H1 (cell line): Measurements from ENCODE around the gene SLC31A2. TPM values are rescaled to one million over a fixed set of nuclear protein-coding genes. Genes with fewer than 3 reads are reported as not detected.

ENCODE experiments used
- CTCF ChIA-PET: fragments of 300-600 bp; sonication (Branson Sonifier 250); formaldehyde crosslinking; loops from one replicate; lab custom pipeline; 2021; ENCODE audit not compliant: partially characterized antibody; lab: Charles Lee
- POLR2A ChIA-PET: fragments of 300-600 bp; sonication (Branson Sonifier 250); formaldehyde crosslinking; loops from one replicate; lab custom pipeline; 2021; ENCODE audit warnings: inconsistent platforms; ENCODE audit not compliant: partially characterized antibody; lab: Charles Lee
- DNase-seq, 2 experiments: peaks; one replicate each; pipeline versions ENCODE4 v3.0.0 to v3.0.0-alpha.2; 2010 to 2022; ENCODE audit warnings: low spot score in 2 of 2, low read depth in 1 of 2, mixed read lengths in 1 of 2
- FAIRE-seq: peaks from 2 replicates; lab custom pipeline; 2011; peaks lifted over from hg19 to GRCh38; lab: Jason Lieb, UNC
- H2AFZ ChIP-seq: 2 replicates; pipeline ENCODE4 v1.8.1; 2012; ENCODE audit warnings: low read length, inconsistent platforms
- H2AK5ac ChIP-seq: 2 replicates; pipeline ENCODE4 v1.6.1; 2013; ENCODE audit warnings: low read depth, low read length
- H2BK120ac ChIP-seq: replicated peaks from 2 replicates; pipeline ENCODE3; 2013; ENCODE audit warnings: low read depth, low read length, inconsistent platforms
- H2BK12ac ChIP-seq: 2 replicates; pipeline ENCODE4 v1.6.1; 2013; ENCODE audit warnings: low read depth, low read length
- H2BK15ac ChIP-seq: 2 replicates; pipeline ENCODE4 v1.6.1; 2013; ENCODE audit warnings: low read length
- H2BK20ac ChIP-seq: 2 replicates; pipeline ENCODE4 v1.6.1; 2013; ENCODE audit warnings: low read length
- H2BK5ac ChIP-seq: 2 replicates; pipeline ENCODE4 v1.6.1; 2013; ENCODE audit warnings: low read depth, low read length
- H3K14ac ChIP-seq: 2 replicates; pipeline ENCODE4 v1.6.1; 2013; ENCODE audit warnings: inconsistent platforms; ENCODE audit not compliant: insufficient read length
- H3K18ac ChIP-seq: 2 replicates; pipeline ENCODE4 v1.6.1; 2013; ENCODE audit warnings: low read length; ENCODE audit errors: extremely low read depth
- H3K23ac ChIP-seq: 2 replicates; pipeline ENCODE4 v1.6.1; 2013; ENCODE audit warnings: inconsistent platforms; ENCODE audit not compliant: insufficient read length
- H3K23me2 ChIP-seq: 2 replicates; pipeline ENCODE4 v1.6.1; 2013; ENCODE audit warnings: low read depth, low read length
- H3K27ac ChIP-seq: 2 replicates; pipeline ENCODE4 v1.6.1; 2011; ENCODE audit warnings: low read depth, low read length, inconsistent platforms
- H3K27me3 ChIP-seq, 4 experiments: replicated peaks in 1 of 4; 1 replicate in 1 of 4; 2 replicates in 3 of 4; pipeline versions ENCODE4 v1.6.1 to v1.8.1; 2011 to 2013; ENCODE audit warnings: low read length in 3 of 4, mild to moderate bottlenecking in 3 of 4, inconsistent platforms in 2 of 4, mixed read lengths in 2 of 4, moderate library complexity in 1 of 4; ENCODE audit not compliant: control insufficient read depth in 3 of 4, insufficient read depth in 3 of 4; ENCODE audit errors: extremely low read depth in 1 of 4
- H3K36me3 ChIP-seq, 4 experiments: 2 replicates each; pipeline versions ENCODE4 v1.6.1 to v1.8.1; 2011 to 2013; ENCODE audit warnings: mild to moderate bottlenecking in 4 of 4, low read length in 3 of 4, moderate library complexity in 2 of 4, control low read depth in 1 of 4, inconsistent platforms in 1 of 4; ENCODE audit not compliant: insufficient read depth in 4 of 4, control insufficient read depth in 2 of 4
- H3K4ac ChIP-seq: replicated peaks from 2 replicates; pipeline ENCODE3; 2013; ENCODE audit warnings: low read length, low read depth, mixed read lengths, inconsistent platforms; ENCODE audit not compliant: insufficient read length
- H3K4me1 ChIP-seq, 4 experiments: replicated peaks in 1 of 4; 1 replicate in 1 of 4; 2 replicates in 3 of 4; pipeline versions ENCODE4 v1.6.1 to v1.8.1; 2011 to 2013; ENCODE audit warnings: low read length in 3 of 4, inconsistent platforms in 2 of 4, mixed read lengths in 1 of 4; ENCODE audit not compliant: insufficient read depth in 4 of 4, control insufficient read depth in 3 of 4
- H3K4me2 ChIP-seq, 2 experiments: 2 replicates each; pipeline versions ENCODE4 v1.6.1 to v1.8.1; 2011 to 2013; ENCODE audit warnings: low read depth in 2 of 2, low read length in 2 of 2, control low read depth in 1 of 2, inconsistent platforms in 1 of 2, mild to moderate bottlenecking in 1 of 2; ENCODE audit not compliant: insufficient read depth in 1 of 2
- H3K4me3 ChIP-seq, 4 experiments: fragments of 200-600, 300-600 bp in 1 of 4; sonication (generic), shearing (Covaris generic), sonication (Bioruptor Twin) in 1 of 4; 2 replicates each; pipeline versions ENCODE4 v1.5.1 to v1.8.1; 2011 to 2016; ENCODE audit warnings: low read length in 4 of 4, low read depth in 3 of 4, control low read depth in 2 of 4, inconsistent platforms in 2 of 4, mild to moderate bottlenecking in 2 of 4, mixed read lengths in 1 of 4, moderate library complexity in 1 of 4; ENCODE audit not compliant: insufficient read depth in 2 of 4; ENCODE audit errors: extremely low read depth in 1 of 4
- H3K56ac ChIP-seq: replicated peaks from 2 replicates; pipeline ENCODE3; 2013; ENCODE audit warnings: low read depth, mild to moderate bottlenecking, mixed read lengths, low read length, inconsistent platforms; ENCODE audit not compliant: insufficient read length
- H3K79me1 ChIP-seq: 2 replicates; pipeline ENCODE4 v1.6.1; 2013; ENCODE audit warnings: low read depth, low read length, control low read depth
- H3K79me2 ChIP-seq, 2 experiments: 2 replicates each; pipeline versions ENCODE4 v1.6.1 to v1.8.1; 2012 to 2013; ENCODE audit warnings: low read length in 2 of 2, mild to moderate bottlenecking in 2 of 2, inconsistent platforms in 1 of 2; ENCODE audit not compliant: insufficient read depth in 2 of 2, control insufficient read depth in 1 of 2
- H3K9ac ChIP-seq, 4 experiments: replicated peaks in 1 of 4; 1 replicate in 1 of 4; 2 replicates in 3 of 4; pipeline versions ENCODE4 v1.6.1 to v1.8.1; 2011 to 2013; ENCODE audit warnings: low read depth in 3 of 4, low read length in 3 of 4, control low read depth in 2 of 4, mild to moderate bottlenecking in 2 of 4, moderate library complexity in 2 of 4, inconsistent platforms in 1 of 4; ENCODE audit errors: extremely low read depth in 1 of 4
- H3K9me3 ChIP-seq, 2 experiments: 2 replicates each; pipeline versions ENCODE4 v1.6.1 to v1.8.1; 2012 to 2013; ENCODE audit warnings: mild to moderate bottlenecking in 2 of 2, moderate library complexity in 2 of 2, control low read depth in 1 of 2, inconsistent platforms in 1 of 2, low read depth in 1 of 2, low read length in 1 of 2, mixed read lengths in 1 of 2; ENCODE audit not compliant: insufficient read depth in 2 of 2
- H4K20me1 ChIP-seq, 2 experiments: replicated peaks in 1 of 2; 2 replicates each; pipeline versions ENCODE3 to v1.8.1; 2011 to 2013; ENCODE audit warnings: inconsistent platforms in 2 of 2, low read length in 2 of 2, mild to moderate bottlenecking in 1 of 2; ENCODE audit not compliant: insufficient read depth in 2 of 2, control insufficient read depth in 1 of 2
- H4K5ac ChIP-seq: 2 replicates; pipeline ENCODE4 v1.6.1; 2013; ENCODE audit warnings: low read length, low read depth, mixed read lengths, inconsistent platforms; ENCODE audit not compliant: insufficient read length
- H4K8ac ChIP-seq: 2 replicates; pipeline ENCODE4 v1.8.0; 2013; ENCODE audit warnings: mild to moderate bottlenecking, moderate library complexity, low read length, inconsistent platforms; ENCODE audit not compliant: insufficient read depth; ENCODE audit errors: extremely low read depth
- H4K91ac ChIP-seq: replicated peaks from 2 replicates; pipeline ENCODE3; 2013; ENCODE audit warnings: low read length, mixed read lengths, inconsistent platforms; ENCODE audit not compliant: insufficient read length
- JUND ChIP-seq: IDR thresholded peaks from 2 replicates; pipeline ENCODE4 v1.6.1; 2011; ENCODE audit warnings: mild to moderate bottlenecking, improper control_type of control experiment, low read length
- MAFK ChIP-seq: IDR thresholded peaks from 2 replicates; pipeline ENCODE4 v1.6.1; 2012; ENCODE audit warnings: low read depth, mild to moderate bottlenecking, improper control_type of control experiment, low read length
- SIN3A ChIP-seq, 2 experiments: IDR thresholded peaks in 1 of 2; conservative IDR thresholded peaks in 1 of 2; 2 replicates each; pipeline ENCODE4 v1.6.1; 2011 to 2012; ENCODE audit warnings: low read length in 2 of 2, improper control_type of control experiment in 1 of 2, low read depth in 1 of 2, mild to moderate bottlenecking in 1 of 2
- WGBS, 2 experiments: shearing (Covaris generic) in 1 of 2; methylation state at CpG; one replicate each; pipeline versions ENCODE4 v1.1.6 to v1.1.7; 2013 to 2015; ENCODE audit warnings: low lambda C conversion rate in 2 of 2, mixed read lengths in 2 of 2, inconsistent platforms in 1 of 2, low coverage in 1 of 2, missing lambda C conversion rate in 1 of 2; ENCODE audit not compliant: insufficient replicate concordance in 2 of 2, insufficient coverage in 1 of 2, insufficient read length in 1 of 2; ENCODE audit errors: extremely low coverage in 1 of 2, missing lambda C conversion rate in 1 of 2; 5-methylcytosine and 5-hydroxymethylcytosine counted together
- polyA plus RNA-seq, 7 experiments: library from polyadenylated mRNA; depleted of rRNA in 3 of 7; stranded (reverse) in 5 of 7; unstranded in 2 of 7; fragments of >200 nt in 5 of 7; fragments of 200-250 nt in 2 of 7; gene quantifications; 1 replicate in 5 of 7; 2 replicates in 1 of 7; 4 replicates in 1 of 7; pipeline versions ENCODE4 v1.2.1 to v1.2.3, GENCODE V29; 2011 to 2013; ENCODE audit warnings: missing spikeins in 2 of 7, mixed read lengths in 2 of 7
- total RNA-seq: library from RNA; stranded (reverse); fragmentation: NEBNext Ultra II Directional; extraction: Animal tissue kit (Norgen Biotek cat#: 25700); gene quantifications from 2 replicates; pipeline ENCODE4 v1.2.1, GENCODE V29; 2021

The SLC31A2 gene
- total and polyA plus RNA-seq, 2 of the 8 experiments (the other 6 are each of a cell fraction or from before 2014, with no cell fraction given): 2.0 to 2.9 TPM

- H2AFZ ChIP-seq: no peak overlapping the region
- no peak overlapping the region for H4K5ac ChIP-seq
- H3K23ac ChIP-seq: no peak overlapping the region
- H2BK15ac ChIP-seq: no peak overlapping the region
- TF ChIP-seq JUND: no peak
- 0 out of 4 replicates have a peak, but pooled peaks of 1 of the 2 experiments have one; percentile 54 for TF ChIP-seq SIN3A (conservative IDR thresholded peaks at IDR 0.05 in 1 of 2, IDR thresholded peaks at IDR 0.05 in 1 of 2; ENCODE audit: low read depth in 1 of 2, low read length in 2 of 2)
- peak; percentile 35 for TF ChIP-seq MAFK
- no peak overlapping the region for H3K27ac ChIP-seq
- 42% methylated on average over 3 of the region's 3 CpGs; no CpG with 5 or more reads in 1 of the 2 experiments for WGBS, 2 experiments
- H4K20me1 ChIP-seq: no peaks in the 10 kb centered on the region
- no peaks in the 10 kb centered on the region for H3K4me1 ChIP-seq
- no peaks in the 10 kb centered on the region for H3K36me3 ChIP-seq
- H3K9me3 ChIP-seq: no peaks in the 10 kb centered on the region
- H3K18ac ChIP-seq: no peak overlapping the region
- H3K4me2 ChIP-seq: no peak overlapping the region
- ChIA-PET POLR2A (interaction anchor here (1.0 kb wide), 1 partner anchor 18 kb away, joined by 3 read pairs; no protein-coding TSS in a partner anchor), CTCF (interaction anchor here (0.9 to 1.7 kb wide), 6 partner anchors 8 to 209 kb away, joined by 3 to 7 read pairs (median 4); no protein-coding TSS in a partner anchor)
- H3K79me2 ChIP-seq: no peaks in the 10 kb centered on the region
- no peak overlapping the region for H2BK120ac ChIP-seq
- no peaks in the 10 kb centered on the region for H3K23me2 ChIP-seq
- peaks cover 0 to 2% (median 0%) of the 10 kb centered on the region in 4 experiments; a peak in 1 of 7 replicates for H3K27me3 ChIP-seq
- DNase-seq (peak in 1 of 2 experiments; percentile 49), FAIRE-seq (peak; percentile 81)
- no peak overlapping the region for H2BK5ac ChIP-seq
- H4K8ac ChIP-seq: no peak overlapping the region
- no peak overlapping the region for H2AK5ac ChIP-seq
- no peak overlapping the region for H4K91ac ChIP-seq
- no peak overlapping the region for H3K4me3 ChIP-seq
- no peak overlapping the region for H3K9ac ChIP-seq
- no peak overlapping the region for H2BK12ac ChIP-seq
- no peaks in the 10 kb centered on the region for H3K79me1 ChIP-seq
- no peak overlapping the region for H2BK20ac ChIP-seq
- H3K14ac ChIP-seq: no peak overlapping the region
- no peak overlapping the region for H3K56ac ChIP-seq
- H3K4ac ChIP-seq: no peak overlapping the region
Measured at GRCh38 chr9:113131689-113132151, 19.1 kb upstream of the SLC31A2 start.
